Endothelial cell of umbilical vein (primary cell): ENCODE results near the gene SLMAP. TPM values are rescaled to one million over a fixed set of nuclear protein-coding genes. Genes with fewer than 3 reads are reported as not detected.

Experiments used
- BruUV-seq: library from RNA; stranded (reverse); fragments of 400-500 nt; replicated peaks from 2 replicates; lab custom pipeline; 2021; lab: Mats Ljungman, UMichigan
- CTCF ChIA-PET: fragments of 300-600, 350-600 bp; sonication (Branson Sonifier 250); formaldehyde crosslinking; loops from one replicate; lab custom pipeline; 2021; ENCODE audit warnings: antibody characterized with exemption, inconsistent platforms; lab: Charles Lee
- POLR2A ChIA-PET: fragments of 300-600, 350-600 bp; sonication (Branson Sonifier 250); formaldehyde crosslinking; loops from one replicate; lab custom pipeline; 2021; ENCODE audit warnings: antibody characterized with exemption, inconsistent platforms; lab: Charles Lee
- DNase-seq: peaks from one replicate; pipeline ENCODE4 v3.0.0-alpha.2; 2011; ENCODE audit warnings: low read depth, low spot score
- FAIRE-seq: peaks from 2 replicates; lab custom pipeline; 2011; peaks lifted over from hg19 to GRCh38; lab: Jason Lieb, UNC
- H2AFZ ChIP-seq: 2 replicates; pipeline ENCODE4 v1.6.0; 2012; ENCODE audit warnings: low read depth, low read length, control low read depth, inconsistent platforms
- H3K27ac ChIP-seq: 2 replicates; pipeline ENCODE4 v1.5.1; 2011; ENCODE audit warnings: low read depth, mild to moderate bottlenecking, control low read depth, low read length, moderate library complexity; ENCODE audit not compliant: insufficient read depth
- H3K27me3 ChIP-seq, 2 experiments: 2 replicates each; pipeline versions ENCODE4 v1.6.0 to v1.6.1; 2011; ENCODE audit warnings: low read length in 2 of 2, mixed read lengths in 1 of 2; ENCODE audit not compliant: control insufficient read depth in 2 of 2, insufficient read depth in 2 of 2
- H3K36me3 ChIP-seq, 2 experiments: 2 replicates in 1 of 2; 3 replicates in 1 of 2; pipeline ENCODE4 v1.5.1; 2011; ENCODE audit warnings: low read length in 2 of 2, mild to moderate bottlenecking in 1 of 2, moderate library complexity in 1 of 2; ENCODE audit not compliant: control insufficient read depth in 2 of 2, insufficient read depth in 2 of 2; ENCODE audit errors: extremely low read depth in 1 of 2
- H3K4me1 ChIP-seq: 3 replicates; pipeline ENCODE4 v1.5.1; 2011; ENCODE audit warnings: mild to moderate bottlenecking, low read length; ENCODE audit not compliant: control insufficient read depth, insufficient read depth; ENCODE audit errors: extremely low read depth
- H3K4me2 ChIP-seq: 2 replicates; pipeline ENCODE4 v1.6.1; 2011; ENCODE audit warnings: low read length, control low read depth, mixed read lengths; ENCODE audit not compliant: insufficient read depth
- H3K4me3 ChIP-seq, 3 experiments: fragments of 200-600 bp in 1 of 3; sonication (generic), shearing (Covaris generic) in 1 of 3; replicated peaks in 1 of 3; 2 replicates each; pipeline ENCODE4 v1.5.1; 2011 to 2016; ENCODE audit warnings: control low read depth in 3 of 3, low read length in 3 of 3, mild to moderate bottlenecking in 2 of 3, inconsistent platforms in 1 of 3, low read depth in 1 of 3, moderate library complexity in 1 of 3; ENCODE audit not compliant: insufficient read depth in 1 of 3
- H3K79me2 ChIP-seq: 2 replicates; pipeline ENCODE4 v1.6.0; 2012; ENCODE audit warnings: low read length, inconsistent platforms; ENCODE audit not compliant: control insufficient read depth, insufficient read depth
- H3K9ac ChIP-seq: replicated peaks from 2 replicates; pipeline ENCODE3; 2011; ENCODE audit warnings: low read length, control low read depth; ENCODE audit not compliant: insufficient read depth; ENCODE audit errors: extremely low read depth
- H3K9me1 ChIP-seq: replicated peaks from 3 replicates; pipeline ENCODE4 v1.6.0; 2011; ENCODE audit warnings: mild to moderate bottlenecking, low read length; ENCODE audit not compliant: control insufficient read depth, insufficient read depth; ENCODE audit errors: extremely low read depth
- H3K9me3 ChIP-seq: replicated peaks from 2 replicates; pipeline ENCODE4 v1.5.1; 2012; ENCODE audit warnings: low read length, inconsistent platforms; ENCODE audit not compliant: control insufficient read depth, insufficient read depth
- H4K20me1 ChIP-seq: replicated peaks from 2 replicates; pipeline ENCODE3; 2011; ENCODE audit warnings: mild to moderate bottlenecking, low read length; ENCODE audit not compliant: control insufficient read depth, insufficient read depth; ENCODE audit errors: extremely low read depth
- CTCF ChIP-seq, 2 donors: IDR thresholded peaks; 1 replicate in 1 of 2; 2 replicates in 1 of 2; pipeline ENCODE4 v1.5.1; 2011; ENCODE audit warnings: low read length in 2 of 2, mild to moderate bottlenecking in 2 of 2, moderate library complexity in 2 of 2, control low read depth in 1 of 2, inconsistent platforms in 1 of 2, low read depth in 1 of 2; ENCODE audit not compliant: insufficient read depth in 1 of 2; ENCODE audit errors: extremely low read depth in 1 of 2
- EZH2 ChIP-seq: IDR thresholded peaks from 2 replicates; pipeline ENCODE4 v1.6.1; 2012; ENCODE audit warnings: borderline replicate concordance, low read depth, mild to moderate bottlenecking, moderate library complexity, low read length, inconsistent platforms; ENCODE audit not compliant: severe bottlenecking
- FOS ChIP-seq: IDR thresholded peaks from 2 replicates; pipeline ENCODE4 v1.6.1; 2011; ENCODE audit warnings: mild to moderate bottlenecking, low read length, moderate library complexity, borderline replicate concordance; ENCODE audit not compliant: insufficient read depth
- GATA2 ChIP-seq: IDR thresholded peaks from 2 replicates; pipeline ENCODE4 v1.7.0; 2011; ENCODE audit warnings: low read depth, mild to moderate bottlenecking, moderate library complexity, mixed read lengths, low read length; ENCODE audit not compliant: insufficient read length, insufficient read depth
- JUN ChIP-seq: IDR thresholded peaks from 2 replicates; pipeline ENCODE4 v1.6.1; 2011; ENCODE audit warnings: borderline replicate concordance, low read depth; ENCODE audit not compliant: insufficient read length, insufficient read depth
- MAX ChIP-seq: IDR thresholded peaks from 2 replicates; pipeline ENCODE4 v1.6.1; 2011; ENCODE audit not compliant: insufficient read depth, insufficient read length
- MYC ChIP-seq: IDR thresholded peaks from one replicate; pipeline ENCODE4 v1.6.1; 2011; ENCODE audit warnings: mild to moderate bottlenecking, low read depth, low read length
- POLR2A ChIP-seq: IDR thresholded peaks from 2 replicates; pipeline ENCODE4 v1.6.1; 2012; ENCODE audit warnings: low read depth, mild to moderate bottlenecking, control low read depth, low read length
- POLR2AphosphoS5 ChIP-seq: IDR thresholded peaks from 2 replicates; pipeline ENCODE4 v1.6.1; 2012; ENCODE audit warnings: low read depth, mild to moderate bottlenecking, control low read depth, low read length, moderate library complexity; ENCODE audit not compliant: insufficient read depth
- dilution Hi-C: fragments of 300-500 bp; cut with MboI; formaldehyde crosslinking; loops from one replicate; pipeline ENCODE4 v1.15.0; 2019; ENCODE audit warnings: low sequenced_read_pairs; ENCODE audit not compliant: extremely low pct_ligation_motif_present
- intact Hi-C: fragments of 100-400 bp; cut with micrococcal nuclease; formaldehyde crosslinking; loops from one replicate; pipeline ENCODE4 v1.10.0; 2022
- polyA plus RNA-seq, 4 experiments: library from polyadenylated mRNA; depleted of rRNA in 3 of 4; stranded (reverse) in 3 of 4; unstranded in 1 of 4; fragments of >200 nt; gene quantifications; 2 replicates each; pipeline versions ENCODE4 v1.2.1 to v1.2.3, GENCODE V29; 2011 to 2012; ENCODE audit warnings: missing spikeins in 1 of 4
- total RNA-seq: library from RNA; stranded (reverse); gene quantifications from 2 replicates; pipeline ENCODE4 v1.2.3, GENCODE V29; 2021

Gene SLMAP
- total and polyA plus RNA-seq, 2 donors (not counting 3 experiments of a cell fraction or from before 2014, with no cell fraction given), result 9.8 to 54.7 TPM

GRCh38 chr3:57787867-57788623, 31.9 kb downstream of the SLMAP start:
- H3K27me3 ChIP-seq, result no peaks in the 10 kb centered on the region
- no peaks in the 10 kb centered on the region for H3K9me1 ChIP-seq
- H3K9ac ChIP-seq, result no peak overlapping the region
- H3K4me1 ChIP-seq, result peaks cover 5% of the 10 kb centered on the region
- no peaks in the 10 kb centered on the region for H3K36me3 ChIP-seq
- peaks cover 60% of the 10 kb centered on the region for H3K79me2 ChIP-seq
- no peak overlapping the region for H3K27ac ChIP-seq
- H4K20me1 ChIP-seq, result peaks cover 4% of the 10 kb centered on the region
- dilution Hi-C loops (no loop called here), intact Hi-C loops (no loop called here)
- no peak overlapping the region for H3K4me3 ChIP-seq
- BruUV-seq, result no TSS peak
- POLR2A ChIA-PET, result no interaction called here
- no peaks in the 10 kb centered on the region for H3K9me3 ChIP-seq
- DNase-seq (peak; percentile 29), FAIRE-seq (no peak)
- CTCF ChIA-PET, result no interaction called here
- TF ChIP-seq POLR2AphosphoS5 (no peak), CTCF (IDR thresholded peaks at IDR 0.05; ENCODE audit: extremely low read depth in 1 of 2, insufficient read depth in 1 of 2, low read depth in 1 of 2, low read length in 2 of 2) (no peak), GATA2 (no peak), MAX (no peak), FOS (no peak), MYC (no peak), POLR2A (no peak), JUN (no peak), EZH2 (no peak)
- peak overlapping the region; percentile 2 for H3K4me2 ChIP-seq
- no peak overlapping the region for H2AFZ ChIP-seq
